ENCODE measurements around the gene VRTN.
A peak's percentile ranks its signal among the peaks of the same experiment; 100 is the strongest.

The VRTN gene

DNA sequence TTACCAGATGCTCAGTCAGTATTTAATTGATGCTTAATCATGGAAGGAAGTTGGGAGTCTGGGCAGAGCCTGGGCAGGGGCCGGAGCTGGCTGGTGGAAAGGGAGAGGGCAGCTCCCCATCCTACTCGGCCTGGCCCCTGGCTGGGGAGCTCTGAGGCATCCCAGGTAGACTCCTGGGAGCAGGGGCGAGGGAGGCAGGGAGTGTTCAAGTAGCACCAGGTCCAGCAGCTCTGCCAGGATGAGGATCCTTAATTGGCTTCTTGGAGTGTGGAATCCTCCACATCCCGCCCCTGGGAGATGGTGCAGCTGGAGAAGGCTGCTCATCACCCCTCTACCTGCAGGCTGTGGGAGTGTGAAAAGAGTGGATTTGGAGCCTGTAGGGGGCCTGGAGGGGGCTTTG lies 46.8 kb downstream of the VRTN start:
- no peak for DNase-seq

- DNase-seq, result no peak
Measured at GRCh38 chr14:74400031-74400685, 51.9 kb downstream of the VRTN start.

- DNase-seq, result no peak
Measured at GRCh38 chr14:74400919-74401503, 52.7 kb downstream of the VRTN start.

- DNase-seq, result peak; percentile 79 to 86
Measured at GRCh38 chr14:74401504-74402241, 53.4 kb downstream of the VRTN start.

- peak in 1 of 2 donors; percentile 43 for DNase-seq
Measured at GRCh38 chr14:74402401-74403251, 54.4 kb downstream of the VRTN start.

GRCh38 chr14:74403619-74404417 lies 55.5 kb downstream of the VRTN start:
- DNase-seq, result no peak

DNA sequence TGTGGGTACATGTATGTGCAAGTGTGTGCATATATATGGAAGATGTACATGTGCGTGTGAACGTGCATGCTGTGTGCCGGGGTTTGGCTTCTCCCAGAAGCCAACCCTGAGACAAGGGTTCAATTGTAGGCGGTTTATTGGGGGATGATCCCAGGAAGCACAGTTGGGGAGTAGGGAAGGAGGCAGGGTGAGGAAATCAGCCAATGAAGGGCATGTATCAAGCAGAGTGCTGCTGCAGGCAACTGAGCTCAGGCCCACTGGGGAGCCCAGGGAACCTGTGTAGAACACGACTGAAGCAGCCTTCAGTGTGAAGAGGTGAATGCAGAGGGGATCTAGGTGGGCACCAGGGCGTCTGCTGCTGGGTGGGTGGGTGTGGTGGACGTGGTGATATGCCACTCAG lies 56.2 kb downstream of the VRTN start:
- no peak for DNase-seq

- DNase-seq, result no peak
Measured at GRCh38 chr14:74405663-74406062, 57.4 kb downstream of the VRTN start.

DNA sequence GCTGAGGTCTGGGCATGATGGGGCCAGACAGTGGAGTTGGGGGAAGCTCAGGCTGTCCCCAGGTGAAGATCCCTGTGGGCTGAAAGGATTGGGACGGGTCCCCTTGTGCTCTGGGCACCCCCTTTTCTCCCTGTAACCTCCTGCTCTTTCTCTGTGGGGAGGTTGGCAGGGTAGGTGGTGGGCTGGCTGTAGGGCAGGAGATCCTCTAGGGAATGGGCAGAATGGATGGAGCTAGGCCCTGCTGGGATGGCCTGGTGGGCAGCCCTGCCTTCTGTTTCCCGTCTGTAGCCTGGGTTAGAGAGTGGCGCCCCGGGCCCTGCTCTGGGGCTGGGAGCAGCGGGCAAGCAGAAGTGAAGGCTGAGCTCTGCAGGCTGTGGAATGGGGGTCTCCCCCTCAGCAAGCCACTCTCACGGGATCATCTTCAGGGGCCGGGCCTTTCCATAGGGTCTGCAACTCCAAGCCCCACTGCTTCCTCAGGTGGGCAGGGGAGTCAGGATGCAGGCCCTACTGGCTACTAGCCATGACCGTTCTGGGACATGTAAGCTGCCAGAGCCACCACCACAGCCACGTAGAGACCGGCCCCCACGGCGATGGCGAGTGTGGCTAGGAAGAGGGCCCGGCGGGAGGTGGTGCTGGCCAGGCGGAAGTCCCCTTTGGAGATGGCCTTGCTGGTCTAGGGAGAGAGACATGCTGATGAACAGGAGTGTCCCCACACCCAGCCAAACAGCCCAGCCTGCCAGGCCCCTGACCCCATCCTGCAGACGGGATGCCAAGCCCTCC lies 58.9 kb downstream of the VRTN start:
- no peak for DNase-seq

- DNase-seq, result no peak
Measured at GRCh38 chr14:74407801-74408154, 59.5 kb downstream of the VRTN start.

DNA sequence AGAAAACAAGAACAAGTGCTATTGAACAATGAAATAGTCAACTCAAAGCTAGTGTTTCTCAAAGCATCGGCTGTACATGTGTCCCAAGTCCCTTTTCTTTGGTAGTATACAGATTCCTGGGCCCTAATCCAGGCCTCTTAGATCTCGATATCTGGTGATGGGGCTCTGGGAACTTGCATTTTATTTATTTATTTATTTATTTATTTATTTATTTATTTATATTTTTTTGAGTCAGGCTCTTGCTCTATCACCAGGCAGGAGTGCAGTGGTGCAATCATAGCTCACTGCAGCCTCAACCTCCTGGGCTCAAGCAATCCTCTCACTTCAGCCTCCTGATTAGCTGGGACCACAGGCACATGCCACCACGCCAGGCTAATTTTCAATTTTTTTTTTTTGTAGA lies 60.6 kb downstream of the VRTN start:
- no peak for DNase-seq

- no peak for DNase-seq
Measured at GRCh38 chr14:74409441-74409840, 61.2 kb downstream of the VRTN start.
